WI38 (cell line): ENCODE results near the gene OGT.
"Not testable (repeated sequence)": the region's sequence is repeated elsewhere in the genome, so short reads cannot be mapped to it uniquely, and the experiment has no call there.

Experiments used
- H3K4me3 ChIP-seq: 2 replicates; pipeline ENCODE4 v1.5.1; 2011; ENCODE audit warnings: low read depth, mild to moderate bottlenecking, control low read depth, low read length
- TF ChIP-seq, protein P1 (sequence below): IDR thresholded peaks from 2 replicates; pipeline ENCODE4 v1.5.1; 2012; ENCODE audit warnings: low read depth, mild to moderate bottlenecking, control low read depth, low read length

The OGT gene

DNA sequence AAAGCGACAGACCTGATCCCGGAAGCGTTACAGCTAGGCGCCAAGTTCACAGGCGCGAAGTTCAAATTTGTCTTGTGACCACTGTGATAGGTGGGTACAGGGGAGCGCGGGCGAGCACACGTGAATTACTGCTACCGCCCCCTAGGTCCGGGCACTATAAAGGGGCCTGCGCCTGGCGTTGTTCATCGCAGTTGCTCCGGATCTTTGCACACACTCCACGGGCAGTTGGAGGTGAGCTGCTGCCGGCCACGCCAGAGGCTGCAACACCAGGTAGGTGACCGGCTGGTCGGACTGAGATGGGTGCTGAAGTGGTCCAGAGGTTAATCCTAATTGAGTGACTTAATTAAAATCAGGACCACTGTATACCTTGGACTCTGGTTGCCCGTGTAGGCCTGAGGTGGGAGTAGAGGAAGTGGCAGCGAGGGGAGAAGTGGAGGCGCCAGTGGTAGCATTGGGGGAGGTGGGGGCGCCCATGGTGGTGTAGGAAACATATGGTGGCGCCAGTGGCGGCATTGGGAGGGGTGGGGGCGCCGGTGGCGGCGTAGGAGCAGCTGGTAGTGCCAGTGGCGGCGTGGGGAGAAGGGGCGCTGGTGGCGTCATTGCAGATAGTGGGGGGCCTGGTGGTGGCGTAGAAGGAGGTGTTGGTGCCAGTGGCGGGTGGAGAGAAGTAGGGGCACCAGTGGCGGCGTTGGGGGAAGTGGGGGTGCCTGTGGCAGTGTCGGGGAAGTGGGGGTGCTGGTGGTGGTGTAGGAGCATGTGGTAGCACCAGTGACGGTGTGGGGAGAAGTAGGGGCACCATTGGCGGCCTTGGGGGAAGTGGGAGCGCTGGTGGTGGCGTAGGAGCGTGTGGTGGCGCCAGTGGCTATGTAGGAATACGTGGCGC, 45.6 kb downstream of the OGT start, which contains the start of gene GCNA:
Gene GCNA (plus strand): TSS at position 185 of the 883 bp plus-strand sequence. CDS start 2,385 bp downstream, outside the sequence.
- TF ChIP-seq, protein P1, sequence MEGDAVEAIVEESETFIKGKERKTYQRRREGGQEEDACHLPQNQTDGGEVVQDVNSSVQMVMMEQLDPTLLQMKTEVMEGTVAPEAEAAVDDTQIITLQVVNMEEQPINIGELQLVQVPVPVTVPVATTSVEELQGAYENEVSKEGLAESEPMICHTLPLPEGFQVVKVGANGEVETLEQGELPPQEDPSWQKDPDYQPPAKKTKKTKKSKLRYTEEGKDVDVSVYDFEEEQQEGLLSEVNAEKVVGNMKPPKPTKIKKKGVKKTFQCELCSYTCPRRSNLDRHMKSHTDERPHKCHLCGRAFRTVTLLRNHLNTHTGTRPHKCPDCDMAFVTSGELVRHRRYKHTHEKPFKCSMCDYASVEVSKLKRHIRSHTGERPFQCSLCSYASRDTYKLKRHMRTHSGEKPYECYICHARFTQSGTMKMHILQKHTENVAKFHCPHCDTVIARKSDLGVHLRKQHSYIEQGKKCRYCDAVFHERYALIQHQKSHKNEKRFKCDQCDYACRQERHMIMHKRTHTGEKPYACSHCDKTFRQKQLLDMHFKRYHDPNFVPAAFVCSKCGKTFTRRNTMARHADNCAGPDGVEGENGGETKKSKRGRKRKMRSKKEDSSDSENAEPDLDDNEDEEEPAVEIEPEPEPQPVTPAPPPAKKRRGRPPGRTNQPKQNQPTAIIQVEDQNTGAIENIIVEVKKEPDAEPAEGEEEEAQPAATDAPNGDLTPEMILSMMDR: no peak
- no peak within 1 kb of the TSS for H3K4me3 ChIP-seq

DNA sequence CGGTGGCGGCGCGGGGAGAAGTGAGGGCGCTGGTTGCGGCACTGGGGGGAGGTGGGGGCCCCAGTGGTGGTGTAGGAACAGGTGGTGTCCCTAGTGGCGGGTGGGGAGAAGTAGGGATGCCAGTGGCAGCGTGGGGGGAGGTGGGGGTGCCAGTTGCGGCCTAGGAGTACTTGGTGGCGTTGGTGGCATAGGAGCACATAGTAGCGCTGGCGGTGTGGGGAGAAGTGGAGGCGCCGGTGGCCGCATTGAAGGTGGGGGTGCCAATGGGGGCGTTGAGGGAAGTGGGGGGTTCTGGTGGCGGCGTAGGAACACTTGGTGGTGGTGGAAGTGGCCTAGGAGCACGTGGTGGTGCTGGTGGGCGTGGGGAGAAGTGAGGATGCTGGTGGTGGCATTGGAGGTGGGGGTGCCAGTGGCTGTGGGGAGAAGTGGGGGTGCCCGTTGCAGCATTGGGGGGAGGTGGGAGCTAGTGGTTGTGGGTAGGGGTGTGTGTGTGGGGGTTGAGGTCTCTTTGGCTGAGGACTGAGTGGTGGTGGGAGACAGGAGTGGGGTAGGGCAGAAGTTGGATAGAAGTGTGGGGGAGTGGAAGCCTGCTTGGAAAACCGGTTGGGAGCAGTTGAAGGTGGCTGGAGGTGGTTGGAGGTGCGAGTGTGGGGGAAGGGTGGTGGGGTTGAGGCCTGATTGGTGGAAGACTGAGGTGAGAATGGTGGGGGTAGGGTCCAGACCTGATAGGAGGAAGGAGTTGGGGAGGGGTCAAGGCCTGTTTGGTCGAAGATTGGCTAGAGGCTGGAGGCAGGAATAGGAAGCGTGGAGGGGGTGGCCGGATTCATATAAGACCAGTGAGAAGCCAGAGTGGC, 46.5 kb downstream of the OGT start:
- TF ChIP-seq, protein P1: no peak
- H3K4me3 ChIP-seq: no peak overlapping the region

DNA sequence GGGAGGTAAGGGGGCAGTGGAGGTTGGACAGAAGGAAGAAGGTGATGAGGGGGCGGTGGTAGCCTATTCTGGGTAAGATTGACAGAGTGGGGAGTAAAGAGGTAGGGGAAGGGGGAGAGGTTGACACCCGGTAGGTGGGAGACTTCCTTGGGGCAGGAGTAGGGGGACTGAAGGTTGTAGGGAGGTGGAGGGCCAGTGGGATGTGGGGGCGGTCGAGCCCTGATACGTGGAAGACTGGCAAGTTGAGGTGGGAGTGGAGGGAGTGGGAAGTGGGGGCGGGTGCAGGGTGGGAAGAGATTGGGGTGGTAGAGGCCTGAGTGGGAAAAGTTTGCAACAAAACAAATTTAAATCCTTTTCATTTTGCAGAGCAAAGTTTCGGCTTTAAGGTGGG, 47.1 kb downstream of the OGT start:
- TF ChIP-seq, protein P1: no peak

DNA sequence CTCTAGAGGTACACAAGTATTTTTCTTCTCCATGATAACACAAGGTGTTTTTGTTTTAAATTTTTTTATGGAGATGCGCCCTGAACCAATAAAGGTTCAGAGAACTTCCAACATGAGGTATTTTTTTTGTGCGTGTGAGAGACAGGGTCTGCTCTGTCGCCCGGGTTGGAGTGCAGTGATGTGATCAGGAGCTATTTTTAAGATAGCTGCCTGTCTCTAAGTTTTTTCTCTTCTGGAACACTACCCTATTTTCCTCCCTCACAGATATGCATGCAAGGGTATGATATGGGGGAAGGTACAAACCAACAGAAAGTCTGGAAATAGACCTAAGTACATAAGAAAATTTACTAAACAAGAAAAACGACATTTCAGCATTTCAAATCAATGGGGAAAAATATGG, 48.3 kb downstream of the OGT start:
- TF ChIP-seq, protein P1: no peak
- H3K4me3 ChIP-seq: no peak overlapping the region

More for the DNA sequence above, 47.1 kb downstream of the OGT start:
- no peak overlapping the region for H3K4me3 ChIP-seq

DNA sequence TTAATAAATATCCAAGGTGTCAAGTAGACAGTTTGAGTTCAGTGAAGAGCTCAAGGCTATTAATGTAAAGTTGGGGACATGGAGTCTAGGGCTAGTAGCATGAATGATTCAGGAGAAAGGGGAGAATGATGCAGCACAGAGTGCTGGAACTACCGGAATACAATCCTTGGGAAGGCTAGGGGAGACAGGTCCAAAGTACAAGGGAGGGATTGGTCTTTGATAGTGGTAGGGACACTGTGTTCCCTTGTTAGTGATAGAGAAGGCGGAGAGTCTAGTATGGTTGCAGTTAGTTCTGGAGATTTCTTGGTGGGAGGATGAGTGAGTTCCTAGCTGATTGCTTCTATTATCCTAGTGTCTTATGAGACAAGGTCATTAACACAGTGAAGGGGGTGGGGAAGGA, 54.0 kb downstream of the OGT start:
- TF ChIP-seq, protein P1: no peak
- no peak overlapping the region for H3K4me3 ChIP-seq

DNA sequence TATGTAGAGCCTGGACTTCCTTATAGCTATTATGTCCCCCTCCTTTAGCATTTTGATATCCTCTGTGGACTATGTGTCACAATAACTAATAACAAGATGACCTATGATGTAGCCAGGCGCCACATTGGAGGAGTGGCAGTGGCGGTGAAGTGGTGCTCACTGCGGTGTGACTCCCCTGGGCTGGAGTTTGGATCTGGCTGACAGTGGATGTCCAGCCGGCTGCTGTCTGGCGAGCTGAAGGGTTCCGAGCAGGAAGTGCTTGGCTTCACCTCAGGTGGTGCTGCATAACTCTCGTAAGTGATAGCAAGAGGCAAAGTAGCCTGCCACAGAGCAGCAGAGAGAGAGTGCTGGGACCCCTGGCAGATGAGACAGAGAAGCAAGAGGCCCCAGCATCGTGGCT, 60.3 kb downstream of the OGT start:
- H3K4me3 ChIP-seq: not testable (repeated sequence)

DNA sequence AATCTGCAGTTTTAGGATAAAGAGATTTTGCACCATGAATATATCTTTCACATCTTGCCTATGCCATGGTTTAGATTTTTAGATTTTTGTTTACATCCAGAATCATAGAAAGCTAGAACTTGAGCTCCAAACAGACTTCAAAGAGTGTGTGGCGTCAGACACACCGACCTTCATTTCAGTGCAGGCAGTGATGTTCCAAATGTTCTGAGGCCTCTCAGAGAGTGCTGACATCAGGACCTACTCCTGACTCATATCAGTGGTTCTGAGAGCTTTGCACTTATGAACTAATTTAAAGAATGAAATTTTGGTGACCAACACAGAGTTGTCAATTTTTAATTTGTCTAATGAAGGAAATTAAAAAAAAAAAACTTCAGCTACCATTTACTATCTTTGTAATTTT, 67.1 kb downstream of the OGT start:
- TF ChIP-seq, protein P1: no peak
- H3K4me3 ChIP-seq: no peak overlapping the region
